ENCODE measurements around the gene ABCA9.
"Not testable (repeated sequence)": the region's sequence is repeated elsewhere in the genome, so short reads cannot be mapped to it uniquely, and the experiment has no call there.

Gene ABCA9

DNA sequence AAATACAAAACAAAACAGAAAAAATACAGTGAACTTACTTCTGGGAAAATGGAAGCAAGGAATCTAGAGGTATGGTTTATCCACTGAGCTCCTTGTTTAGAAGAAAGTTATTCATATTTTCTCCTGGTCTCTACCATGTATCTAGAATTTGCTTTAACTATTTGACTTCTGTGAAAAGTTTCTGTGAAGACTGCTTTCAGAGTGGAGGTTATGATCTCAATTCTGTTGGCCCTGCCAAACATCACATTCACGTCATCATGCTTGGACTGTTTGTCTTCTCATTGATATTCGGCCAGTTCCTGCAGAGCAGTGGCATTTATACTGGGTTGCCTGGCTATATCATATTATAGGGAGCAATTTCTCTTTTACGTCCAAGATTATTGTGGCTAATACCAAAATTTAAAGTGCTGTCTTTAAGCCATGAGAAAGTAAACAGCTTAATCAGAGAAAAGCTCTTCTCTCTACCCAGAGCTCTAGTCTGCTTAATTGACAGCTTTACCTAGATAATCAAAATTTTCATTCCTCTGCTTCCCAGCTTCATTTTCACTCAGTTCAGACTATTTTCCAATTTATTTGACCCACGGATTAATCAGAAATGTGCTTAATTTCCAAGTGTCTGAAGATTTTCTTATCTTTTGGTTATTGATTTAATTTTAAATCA, 105.4 kb downstream of the ABCA9 start, which contains the start of gene ABCA8:
Gene ABCA8, minus strand, starts transcription at position 212 of the 661 bp plus-strand sequence. CDS start 13,358 bp downstream, outside the sequence.
- H3K27me3 ChIP-seq (ENCODE audit: control insufficient read depth, insufficient read depth, low read length) = no peaks in the 10 kb centered on the region
- H3K4me3 ChIP-seq (ENCODE audit: low read length) = peak within 1 kb of the TSS; percentile 41
- H3K9ac ChIP-seq (ENCODE audit: low read length) = no peak within 1 kb of the TSS
- no peak within 1 kb of the TSS for H3K27ac ChIP-seq (ENCODE audit: low read depth, low read length)
- no peaks in the 10 kb centered on the region for H3K36me3 ChIP-seq (ENCODE audit: control insufficient read depth, insufficient read depth, low read length)
- H3K4me1 ChIP-seq (ENCODE audit: control insufficient read depth, insufficient read depth, low read length) = no peaks in the 10 kb centered on the region

DNA sequence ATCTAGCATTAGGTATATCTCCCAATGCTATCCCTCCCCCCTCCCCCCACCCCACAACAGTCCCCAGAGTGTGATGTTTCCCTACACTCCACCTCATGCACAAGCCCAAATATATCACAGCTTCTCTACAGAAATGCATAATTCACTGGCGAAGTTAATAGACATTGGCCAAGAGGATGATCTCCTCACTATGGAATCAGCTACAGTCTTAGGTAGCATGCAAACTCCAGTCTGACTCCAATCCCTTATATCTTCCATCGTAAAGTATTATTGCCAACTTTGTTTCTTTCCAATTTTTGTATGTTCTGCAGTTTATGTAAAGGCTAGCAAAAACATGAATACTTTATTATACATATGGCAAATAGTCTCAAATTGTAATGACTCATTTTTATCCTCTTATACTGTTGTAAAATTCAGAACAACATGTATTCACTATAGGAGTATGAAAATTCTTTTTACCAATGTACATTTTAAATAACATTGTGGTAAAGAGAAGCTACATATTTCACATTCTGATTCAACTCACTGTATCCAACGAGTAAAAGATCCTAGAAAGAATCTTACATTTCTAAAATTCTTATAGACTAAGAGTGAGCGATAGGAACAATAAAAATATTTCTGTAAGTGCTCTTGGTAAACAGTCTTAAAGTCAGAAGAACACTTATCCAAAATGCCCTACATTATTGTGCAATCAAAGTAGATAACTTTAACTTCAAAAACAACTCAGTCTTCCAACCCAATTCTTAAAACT, 106.4 kb downstream of the ABCA9 start:
- Histone ChIP-seq H3K4me1 (ENCODE audit: control insufficient read depth, insufficient read depth, low read length) (no peaks in the 10 kb centered on the region), H3K4me3 (ENCODE audit: low read length) (peak overlapping the region; percentile 41), H3K27ac (ENCODE audit: low read depth, low read length) (no peak overlapping the region), H3K36me3 (ENCODE audit: control insufficient read depth, insufficient read depth, low read length) (no peaks in the 10 kb centered on the region), H3K27me3 (ENCODE audit: control insufficient read depth, insufficient read depth, low read length) (no peaks in the 10 kb centered on the region), H3K9ac (ENCODE audit: low read length) (no peak overlapping the region)

DNA sequence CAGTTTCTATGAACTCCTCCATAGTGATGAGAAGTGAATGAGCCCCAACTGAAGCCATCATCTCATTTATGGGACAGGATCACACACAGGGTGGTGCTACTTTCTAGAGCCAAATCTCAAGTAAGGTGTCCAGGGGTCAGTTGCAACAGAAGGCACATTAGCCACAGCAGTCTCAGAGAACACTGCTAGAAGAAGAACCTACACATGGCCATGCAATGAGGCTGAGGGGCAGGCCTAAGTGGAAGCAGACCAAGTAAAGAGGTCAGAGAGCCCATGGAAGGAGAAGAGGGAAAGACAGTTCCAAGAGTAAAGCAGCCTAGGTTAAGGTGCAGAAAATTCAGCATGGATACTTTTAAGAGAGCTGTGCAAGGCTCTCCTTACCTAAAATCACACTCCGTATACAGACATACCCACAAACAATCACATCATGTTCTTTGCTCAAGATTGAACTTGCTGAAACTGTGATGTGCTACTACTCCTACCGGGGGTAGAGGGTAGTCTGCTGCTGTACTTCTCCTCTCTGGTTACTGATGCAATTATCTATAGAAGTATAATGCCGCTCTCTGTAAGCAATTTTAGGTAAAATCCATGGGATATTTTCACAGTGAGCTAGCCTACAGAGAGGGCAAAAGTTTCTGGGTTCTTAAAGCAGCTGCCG, 107.3 kb downstream of the ABCA9 start:
- no peaks in the 10 kb centered on the region for H3K27me3 ChIP-seq (ENCODE audit: control insufficient read depth, insufficient read depth, low read length)
- no peaks in the 10 kb centered on the region for H3K36me3 ChIP-seq (ENCODE audit: control insufficient read depth, insufficient read depth, low read length)
- no peak overlapping the region for H3K4me3 ChIP-seq (ENCODE audit: low read length)
- H3K4me1 ChIP-seq (ENCODE audit: control insufficient read depth, insufficient read depth, low read length) = no peaks in the 10 kb centered on the region
- no peak overlapping the region for H3K9ac ChIP-seq (ENCODE audit: low read length)
- H3K27ac ChIP-seq (ENCODE audit: low read depth, low read length) = no peak overlapping the region

DNA sequence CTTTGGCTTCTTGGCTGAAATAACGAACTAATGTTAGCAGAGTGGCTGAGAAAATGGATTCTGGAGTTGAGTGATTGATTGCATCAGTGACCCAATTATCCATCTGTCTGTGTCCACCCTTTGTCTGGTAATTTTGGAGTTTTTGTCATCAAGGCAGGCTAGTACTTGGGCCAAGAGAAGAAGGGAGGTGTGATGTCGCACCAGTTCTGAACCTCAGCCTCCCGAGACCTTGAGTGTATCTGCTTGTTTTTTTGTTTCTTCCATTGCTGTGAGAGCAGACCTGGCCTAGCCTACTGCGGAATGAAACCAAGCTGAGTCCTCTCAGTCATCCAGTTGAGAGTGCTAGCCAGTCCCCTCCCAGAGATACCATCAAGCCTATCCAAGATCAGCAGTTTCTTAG, 110.0 kb downstream of the ABCA9 start:
- H3K27me3 ChIP-seq (ENCODE audit: control insufficient read depth, insufficient read depth, low read length) = no peaks in the 10 kb centered on the region
- no peak overlapping the region for H3K4me3 ChIP-seq (ENCODE audit: low read length)
- H3K4me1 ChIP-seq (ENCODE audit: control insufficient read depth, insufficient read depth, low read length) = no peaks in the 10 kb centered on the region
- H3K36me3 ChIP-seq (ENCODE audit: control insufficient read depth, insufficient read depth, low read length) = no peaks in the 10 kb centered on the region
- H3K27ac ChIP-seq (ENCODE audit: low read depth, low read length) = no peak overlapping the region
- no peak overlapping the region for H3K9ac ChIP-seq (ENCODE audit: low read length)

DNA sequence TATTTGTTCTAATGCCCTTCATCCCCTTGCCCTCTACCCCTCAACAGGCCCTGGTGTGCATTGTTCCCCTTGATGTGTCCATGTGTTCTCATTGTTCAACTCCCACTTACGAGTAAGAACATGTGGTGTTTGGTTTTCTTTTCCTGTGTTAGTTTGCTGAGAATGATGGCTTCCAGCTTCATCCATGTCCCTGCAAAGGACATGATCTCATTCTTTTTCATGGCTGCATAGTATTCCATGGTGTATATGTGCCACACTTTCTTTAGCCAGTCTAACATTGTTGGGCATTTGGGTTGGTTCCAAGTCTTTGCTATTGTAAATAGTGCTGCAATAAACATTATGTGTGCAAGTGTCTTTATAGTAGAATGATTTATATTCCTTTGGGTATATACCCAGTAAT, 112.9 kb downstream of the ABCA9 start:
- H3K36me3 ChIP-seq (ENCODE audit: control insufficient read depth, insufficient read depth, low read length); H3K4me3 ChIP-seq (ENCODE audit: low read length); H3K27me3 ChIP-seq (ENCODE audit: control insufficient read depth, insufficient read depth, low read length); H3K4me1 ChIP-seq (ENCODE audit: control insufficient read depth, insufficient read depth, low read length); H3K27ac ChIP-seq (ENCODE audit: low read depth, low read length); H3K9ac ChIP-seq (ENCODE audit: low read length): not testable (repeated sequence)

DNA sequence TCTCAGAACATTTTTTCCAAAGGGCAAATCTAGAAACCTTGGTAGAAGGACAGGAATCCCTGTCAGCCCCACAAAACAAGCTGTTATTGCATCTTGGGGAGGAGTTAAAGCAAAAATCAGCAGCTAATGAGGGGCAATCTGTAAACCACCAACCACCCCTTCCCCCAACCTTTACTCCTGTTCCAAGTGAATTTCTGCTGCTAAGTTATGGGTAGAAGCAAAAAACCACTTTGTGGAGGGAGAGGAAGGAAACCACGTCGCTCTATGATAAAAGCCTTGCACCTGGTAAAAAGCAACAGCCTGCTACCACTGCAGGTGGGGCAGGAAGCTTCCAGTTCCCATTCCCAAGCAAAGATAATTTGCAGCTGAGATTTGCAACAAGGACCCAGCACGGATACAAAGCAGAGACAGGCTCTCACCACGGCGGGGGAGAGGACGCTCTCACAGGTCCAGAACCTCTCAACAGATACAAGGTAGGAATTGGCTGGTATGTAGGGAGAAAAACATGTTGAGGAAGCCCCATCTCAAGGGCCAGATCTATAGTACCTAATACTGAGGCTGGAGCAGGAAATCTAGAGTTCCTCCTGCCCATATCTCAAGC, 116.2 kb downstream of the ABCA9 start:
- H3K27ac ChIP-seq (ENCODE audit: low read depth, low read length) = no peak overlapping the region
- H3K27me3 ChIP-seq (ENCODE audit: control insufficient read depth, insufficient read depth, low read length) = no peaks in the 10 kb centered on the region
- H3K9ac ChIP-seq (ENCODE audit: low read length) = no peak overlapping the region
- H3K4me3 ChIP-seq (ENCODE audit: low read length) = no peak overlapping the region
- no peaks in the 10 kb centered on the region for H3K36me3 ChIP-seq (ENCODE audit: control insufficient read depth, insufficient read depth, low read length)
- H3K4me1 ChIP-seq (ENCODE audit: control insufficient read depth, insufficient read depth, low read length) = no peaks in the 10 kb centered on the region

DNA sequence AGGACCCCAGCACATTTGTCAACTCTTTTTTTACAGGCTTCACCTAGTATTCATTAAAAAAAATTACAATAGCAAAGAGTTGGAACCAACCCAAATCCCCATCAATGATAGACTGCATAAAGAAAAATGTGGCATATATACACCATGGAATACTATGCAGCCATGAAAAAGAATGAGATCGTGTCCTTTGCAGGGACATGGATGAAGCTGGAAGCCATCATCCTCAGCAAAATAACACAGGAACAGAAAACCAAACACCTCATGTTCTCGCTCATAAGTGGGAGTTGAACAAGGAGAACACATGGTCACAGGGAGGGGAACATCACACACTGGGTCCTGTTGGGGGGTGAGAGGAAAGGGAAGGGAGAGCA, 116.9 kb downstream of the ABCA9 start:
- H3K36me3 ChIP-seq (ENCODE audit: control insufficient read depth, insufficient read depth, low read length); H3K9ac ChIP-seq (ENCODE audit: low read length); H3K27me3 ChIP-seq (ENCODE audit: control insufficient read depth, insufficient read depth, low read length); H3K4me1 ChIP-seq (ENCODE audit: control insufficient read depth, insufficient read depth, low read length); H3K4me3 ChIP-seq (ENCODE audit: low read length); H3K27ac ChIP-seq (ENCODE audit: low read depth, low read length): not testable (repeated sequence)

DNA sequence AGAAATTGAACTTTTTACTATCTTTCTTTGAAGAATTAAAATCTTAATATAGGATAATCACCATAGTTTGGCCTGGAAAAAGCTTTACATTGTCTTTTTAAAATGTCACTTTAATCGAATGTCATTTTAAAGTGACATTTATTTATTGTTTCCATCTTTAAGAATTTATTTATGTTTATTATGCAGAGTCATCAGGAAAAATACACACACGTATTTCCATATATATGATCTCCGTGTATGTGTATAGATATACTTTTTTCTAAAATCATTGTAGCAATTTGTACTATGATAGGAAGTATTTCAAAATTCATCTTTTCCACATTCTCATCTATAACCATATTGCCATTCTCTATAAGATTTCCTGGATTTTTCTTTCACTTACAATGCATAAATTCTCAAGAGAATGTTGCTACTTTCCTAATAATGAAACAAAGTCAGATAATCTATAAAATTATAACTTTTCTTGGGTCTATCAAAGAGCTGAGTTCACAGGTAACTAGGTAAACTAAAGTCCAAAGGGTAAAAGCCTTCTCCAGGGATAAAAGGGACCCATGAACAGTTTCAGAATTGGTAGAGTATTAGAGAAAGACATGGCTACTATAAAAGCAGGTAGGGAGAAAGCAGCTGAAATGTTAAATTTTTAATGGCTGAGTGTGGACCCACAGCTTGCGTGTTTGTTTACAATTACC, 117.5 kb downstream of the ABCA9 start:
- no peak overlapping the region for H3K4me3 ChIP-seq (ENCODE audit: low read length)
- H3K4me1 ChIP-seq (ENCODE audit: control insufficient read depth, insufficient read depth, low read length) = no peaks in the 10 kb centered on the region
- H3K27ac ChIP-seq (ENCODE audit: low read depth, low read length) = no peak overlapping the region
- no peaks in the 10 kb centered on the region for H3K27me3 ChIP-seq (ENCODE audit: control insufficient read depth, insufficient read depth, low read length)
- no peak overlapping the region for H3K9ac ChIP-seq (ENCODE audit: low read length)
- no peaks in the 10 kb centered on the region for H3K36me3 ChIP-seq (ENCODE audit: control insufficient read depth, insufficient read depth, low read length)

DNA sequence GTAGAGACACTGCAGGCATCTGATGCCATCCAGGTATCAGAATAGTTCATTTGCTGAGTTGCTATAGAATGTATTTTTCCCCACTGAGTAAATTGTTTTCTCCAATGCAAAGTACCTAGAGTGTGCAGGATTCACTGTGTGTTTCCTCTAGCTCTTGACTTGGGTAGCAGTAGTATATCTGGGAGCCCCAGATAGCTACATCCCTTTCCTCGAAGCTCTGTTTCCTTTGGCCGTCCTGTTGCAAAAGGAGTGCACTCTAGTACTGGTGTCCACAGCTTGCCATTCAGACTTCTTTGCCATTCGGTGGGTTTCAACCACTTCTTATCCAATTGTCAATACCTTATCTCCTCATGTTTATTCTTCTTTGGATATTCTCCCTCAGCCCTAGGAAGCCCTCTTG, 118.3 kb downstream of the ABCA9 start:
- no peak overlapping the region for H3K4me3 ChIP-seq (ENCODE audit: low read length)
- no peaks in the 10 kb centered on the region for H3K36me3 ChIP-seq (ENCODE audit: control insufficient read depth, insufficient read depth, low read length)
- no peaks in the 10 kb centered on the region for H3K27me3 ChIP-seq (ENCODE audit: control insufficient read depth, insufficient read depth, low read length)
- H3K9ac ChIP-seq (ENCODE audit: low read length) = no peak overlapping the region
- H3K27ac ChIP-seq (ENCODE audit: low read depth, low read length) = no peak overlapping the region
- no peaks in the 10 kb centered on the region for H3K4me1 ChIP-seq (ENCODE audit: control insufficient read depth, insufficient read depth, low read length)

DNA sequence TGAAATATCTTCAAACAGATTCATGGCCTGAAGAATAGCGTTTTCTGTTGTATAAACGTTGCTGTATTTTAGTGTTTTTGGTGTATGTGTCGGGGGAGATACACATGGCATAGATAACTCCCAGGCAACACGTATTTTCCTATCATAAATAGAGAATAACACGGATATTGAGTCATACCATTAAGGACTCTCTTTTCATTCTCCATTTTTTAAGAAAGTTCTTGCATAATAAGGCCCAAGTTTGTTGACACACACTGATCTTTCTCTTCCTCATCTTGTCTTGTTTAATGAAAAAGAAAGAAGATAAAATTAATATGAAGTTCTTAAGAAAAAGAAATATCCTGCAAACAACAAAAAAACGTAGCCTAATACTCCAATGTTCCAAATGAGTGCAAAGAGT, 119.0 kb downstream of the ABCA9 start:
- Histone ChIP-seq H3K27ac (ENCODE audit: low read depth, low read length) (no peak overlapping the region), H3K4me1 (ENCODE audit: control insufficient read depth, insufficient read depth, low read length) (no peaks in the 10 kb centered on the region), H3K4me3 (ENCODE audit: low read length) (no peak overlapping the region), H3K27me3 (ENCODE audit: control insufficient read depth, insufficient read depth, low read length) (no peaks in the 10 kb centered on the region), H3K9ac (ENCODE audit: low read length) (no peak overlapping the region), H3K36me3 (ENCODE audit: control insufficient read depth, insufficient read depth, low read length) (no peaks in the 10 kb centered on the region)

DNA sequence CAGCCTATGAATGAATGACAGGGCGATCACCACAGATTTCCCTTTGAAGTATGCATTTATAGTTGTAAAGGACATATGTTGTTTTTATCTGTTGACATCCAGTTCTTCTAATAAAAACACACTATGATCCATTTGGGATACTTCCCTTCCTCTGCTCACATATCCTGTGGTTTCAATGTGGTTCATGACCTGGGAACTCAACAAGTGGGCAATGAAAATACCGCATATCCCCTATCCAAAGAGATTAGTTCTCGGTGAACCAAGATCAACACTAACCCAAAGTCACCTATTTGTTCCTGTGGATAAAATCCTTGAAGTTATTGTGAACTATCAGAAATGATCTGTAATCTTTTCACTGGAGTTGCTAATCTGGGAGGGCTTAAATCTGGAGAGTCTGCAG, 121.5 kb downstream of the ABCA9 start:
- H3K4me3 ChIP-seq (ENCODE audit: low read length) = no peak overlapping the region
- H3K36me3 ChIP-seq (ENCODE audit: control insufficient read depth, insufficient read depth, low read length) = no peaks in the 10 kb centered on the region
- H3K27ac ChIP-seq (ENCODE audit: low read depth, low read length) = no peak overlapping the region
- no peaks in the 10 kb centered on the region for H3K27me3 ChIP-seq (ENCODE audit: control insufficient read depth, insufficient read depth, low read length)
- H3K9ac ChIP-seq (ENCODE audit: low read length) = no peak overlapping the region
- no peaks in the 10 kb centered on the region for H3K4me1 ChIP-seq (ENCODE audit: control insufficient read depth, insufficient read depth, low read length)

DNA sequence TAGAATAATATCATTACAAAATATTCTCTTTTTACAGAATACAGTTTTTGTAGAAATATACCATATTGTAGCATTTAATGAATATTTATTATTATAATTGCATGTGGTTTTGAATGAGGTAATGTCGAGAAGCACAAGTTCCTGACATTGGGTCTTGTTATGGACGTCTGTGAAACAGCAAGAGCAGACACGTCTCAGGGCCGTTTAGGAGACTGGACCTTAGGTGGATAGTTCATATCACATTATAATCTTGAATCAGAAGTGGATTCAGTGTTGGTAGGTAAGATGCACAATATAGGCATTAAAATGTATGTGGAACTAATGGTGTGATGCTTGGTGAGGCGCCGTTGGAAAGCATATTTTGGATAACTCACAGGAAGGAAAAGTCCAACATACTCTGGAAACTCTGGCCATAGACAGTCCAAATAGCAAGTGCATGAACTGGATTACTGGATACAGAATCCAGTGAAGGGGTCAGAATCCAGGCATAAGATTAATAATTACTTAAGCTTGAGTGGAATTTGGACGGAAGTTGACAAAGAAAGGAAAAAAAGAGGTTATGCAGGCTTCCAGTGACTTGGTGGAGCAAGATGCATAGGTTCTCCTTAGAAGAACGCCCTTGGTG, 122.7 kb downstream of the ABCA9 start:
- no peak overlapping the region for H3K27ac ChIP-seq (ENCODE audit: low read depth, low read length)
- H3K27me3 ChIP-seq (ENCODE audit: control insufficient read depth, insufficient read depth, low read length) = no peaks in the 10 kb centered on the region
- H3K4me3 ChIP-seq (ENCODE audit: low read length) = no peak overlapping the region
- no peaks in the 10 kb centered on the region for H3K36me3 ChIP-seq (ENCODE audit: control insufficient read depth, insufficient read depth, low read length)
- no peak overlapping the region for H3K9ac ChIP-seq (ENCODE audit: low read length)
- H3K4me1 ChIP-seq (ENCODE audit: control insufficient read depth, insufficient read depth, low read length) = no peaks in the 10 kb centered on the region

All from rectal smooth muscle tissue (tissue), 1 donor.